Hepatocyte (in vitro differentiated cells): ENCODE results near the gene COL5A2.

Experiments used
- EZH2 ChIP-seq: fragments of 200-600 bp; sonication (generic); IDR thresholded peaks from 2 replicates; pipeline ENCODE4 v1.6.1; 2016; ENCODE audit warnings: antibody characterized with exemption, mild to moderate bottlenecking, borderline replicate concordance
- EZH2phosphoT487 ChIP-seq: fragments of 200-600 bp; sonication (generic); IDR thresholded peaks from one replicate; pipeline ENCODE4 v1.6.1; 2018; ENCODE audit warnings: antibody characterized with exemption, mild to moderate bottlenecking, low read depth, moderate library complexity; ENCODE audit not compliant: unreplicated experiment, severe bottlenecking
- TF ChIP-seq, protein P1 (sequence below): fragments of 200-600 bp; sonication (generic); IDR thresholded peaks from 2 replicates; pipeline ENCODE4 v1.5.1; 2016; ENCODE audit warnings: antibody characterized with exemption, mild to moderate bottlenecking; ENCODE audit not compliant: poor library complexity

DNA sequence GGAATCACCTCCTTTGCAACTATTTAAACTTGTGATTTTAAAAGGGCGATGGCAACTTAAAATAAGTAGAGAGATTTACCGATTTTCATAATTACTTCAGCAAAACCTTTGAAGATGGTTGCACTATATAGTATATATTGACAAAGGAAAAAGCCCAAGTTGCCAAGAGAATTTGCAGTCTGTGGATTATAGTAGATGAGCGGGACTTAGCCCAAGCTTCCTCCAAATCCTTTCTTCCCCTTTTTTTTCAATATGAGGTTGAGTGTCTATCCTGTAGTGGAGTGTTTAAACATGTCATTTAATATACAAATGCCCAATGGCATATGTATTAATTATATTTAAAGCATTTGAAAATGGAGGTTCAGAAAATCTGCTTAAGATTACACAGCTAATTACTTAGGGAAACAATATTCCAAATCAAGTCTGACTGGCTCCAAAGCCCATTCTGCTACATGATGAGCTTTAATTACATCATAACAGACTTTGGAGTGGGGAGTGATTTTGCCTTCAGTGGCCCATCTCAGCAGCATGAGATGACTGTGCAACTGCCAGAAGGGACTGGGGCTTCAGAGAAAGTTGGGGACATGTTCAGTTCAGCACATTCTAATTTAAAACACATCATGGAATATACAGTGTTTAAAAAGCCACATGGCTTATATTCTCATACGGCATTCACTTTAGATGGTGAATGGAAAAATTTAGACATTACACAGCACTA lies 132.2 kb downstream of the COL5A2 start:
- TF ChIP-seq, protein P1, sequence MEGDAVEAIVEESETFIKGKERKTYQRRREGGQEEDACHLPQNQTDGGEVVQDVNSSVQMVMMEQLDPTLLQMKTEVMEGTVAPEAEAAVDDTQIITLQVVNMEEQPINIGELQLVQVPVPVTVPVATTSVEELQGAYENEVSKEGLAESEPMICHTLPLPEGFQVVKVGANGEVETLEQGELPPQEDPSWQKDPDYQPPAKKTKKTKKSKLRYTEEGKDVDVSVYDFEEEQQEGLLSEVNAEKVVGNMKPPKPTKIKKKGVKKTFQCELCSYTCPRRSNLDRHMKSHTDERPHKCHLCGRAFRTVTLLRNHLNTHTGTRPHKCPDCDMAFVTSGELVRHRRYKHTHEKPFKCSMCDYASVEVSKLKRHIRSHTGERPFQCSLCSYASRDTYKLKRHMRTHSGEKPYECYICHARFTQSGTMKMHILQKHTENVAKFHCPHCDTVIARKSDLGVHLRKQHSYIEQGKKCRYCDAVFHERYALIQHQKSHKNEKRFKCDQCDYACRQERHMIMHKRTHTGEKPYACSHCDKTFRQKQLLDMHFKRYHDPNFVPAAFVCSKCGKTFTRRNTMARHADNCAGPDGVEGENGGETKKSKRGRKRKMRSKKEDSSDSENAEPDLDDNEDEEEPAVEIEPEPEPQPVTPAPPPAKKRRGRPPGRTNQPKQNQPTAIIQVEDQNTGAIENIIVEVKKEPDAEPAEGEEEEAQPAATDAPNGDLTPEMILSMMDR: no peak
- TF ChIP-seq EZH2phosphoT487: no peak
- TF ChIP-seq EZH2: no peak
